ENCODE data around the gene NEURL1B. TPM values are rescaled to one million over a fixed set of nuclear protein-coding genes. Genes with fewer than 3 reads are reported as not detected.

Gene NEURL1B
- total and polyA plus RNA-seq, 11 donors: 11.8 to 47.1 (median 25.8) TPM

- no peaks in the 10 kb centered on the region for H3K27me3 ChIP-seq
- intact Hi-C loops (cut with DNase I): loop anchor here in 2 of 10 donors (5.0 kb wide), 1 partner anchor 33 kb away; no protein-coding TSS in a partner anchor
- ATAC-seq: no peak
- H3K4me3 ChIP-seq: no peak overlapping the region
- 44 to 65% (median 50%) methylated on average over 5 of the region's 5 CpGs for WGBS, 4 donors
- H3K4me1 ChIP-seq: peaks cover 14 to 99% (median 83%) of the 10 kb centered on the region in 12 donors
- peak overlapping the region in 9 of 12 donors; percentile 24 to 89 (median 56) for H3K27ac ChIP-seq
- no peaks in the 10 kb centered on the region for H3K9me3 ChIP-seq
- H3K36me3 ChIP-seq: peaks cover 0 to 15% (median 4%) of the 10 kb centered on the region in 9 donors
- DNase-seq: no peak
- TF ChIP-seq POLR2A (IDR thresholded peaks at IDR 0.05) (no peak), CTCF (IDR thresholded peaks at IDR 0.05) (no peak)
These were observed 23.0 kb downstream of the NEURL1B start for GRCh38 chr5:172664018-172664417.

GRCh38 chr5:172664681-172665541 lies 23.8 kb downstream of the NEURL1B start:
- Histone ChIP-seq H3K36me3 (peaks cover 0 to 18% (median 4%) of the 10 kb centered on the region in 9 donors), H3K9me3 (no peaks in the 10 kb centered on the region), H3K27me3 (no peaks in the 10 kb centered on the region), H3K4me1 (peaks cover 15 to 95% (median 75%) of the 10 kb centered on the region in 12 donors), H3K27ac (peak overlapping the region in 10 of 12 donors; percentile 24 to 89 (median 54)), H3K4me3 (no peak overlapping the region)
- TF ChIP-seq POLR2A (IDR thresholded peaks at IDR 0.05) (no peak), CTCF (IDR thresholded peaks at IDR 0.05) (no peak)
- DNase-seq (no peak), ATAC-seq (no peak)
- 41 to 51% (median 48%) methylated on average over 14 to 16 of the region's 16 CpGs for WGBS, 4 donors
- intact Hi-C loops (cut with DNase I): loop anchor here in 2 of 10 donors (5.0 kb wide), 1 partner anchor 32 kb away; no protein-coding TSS in a partner anchor

- no peaks in the 10 kb centered on the region for H3K9me3 ChIP-seq
- TF ChIP-seq CTCF (IDR thresholded peaks at IDR 0.05) (peak in 7 of 12 donors; percentile 17 to 47 (median 32)), POLR2A (IDR thresholded peaks at IDR 0.05) (no peak)
- no peaks in the 10 kb centered on the region for H3K27me3 ChIP-seq
- intact Hi-C loops (cut with DNase I): loop anchor here in 2 of 10 donors (2.0 kb wide), 1 partner anchor 31 kb away; no protein-coding TSS in a partner anchor
- peak overlapping the region in 10 of 12 donors; percentile 17 to 89 (median 50) for H3K27ac ChIP-seq
- no peak overlapping the region for H3K4me3 ChIP-seq
- peaks cover 8 to 89% (median 66%) of the 10 kb centered on the region in 12 donors for H3K4me1 ChIP-seq
- peaks cover 0 to 27% (median 17%) of the 10 kb centered on the region in 9 donors for H3K36me3 ChIP-seq
- 31 to 55% (median 42%) methylated on average over 7 of the region's 7 CpGs for WGBS, 4 donors
- peak in 3 of 4 donors; percentile 46 to 64 (median 64) for ATAC-seq
- no peak for DNase-seq
These were observed 25.2 kb downstream of the NEURL1B start for GRCh38 chr5:172666251-172666650.

Data from heart left ventricle (tissue), 16 donors.